NT2/D1 (cell line): ENCODE results near the gene TNFRSF1B.

Experiments
- SUZ12 ChIP-seq: IDR thresholded peaks from 2 replicates; pipeline ENCODE4 v1.6.1; 2011; ENCODE audit not compliant: insufficient read length, insufficient read depth; ENCODE audit errors: extremely low read depth
- YY1 ChIP-seq: IDR thresholded peaks from 2 replicates; pipeline ENCODE4 v1.6.1; 2011; ENCODE audit not compliant: insufficient read length, insufficient read depth
- ZNF274 ChIP-seq: IDR thresholded peaks from 2 replicates; pipeline ENCODE4 v1.6.1; 2011; ENCODE audit warnings: mild to moderate bottlenecking, low read depth, low read length

- no peak for TF ChIP-seq SUZ12
- no peak for TF ChIP-seq ZNF274
- no peak for TF ChIP-seq YY1
Observed at GRCh38 chr1:12141163-12141850, 25.5 kb upstream of the TNFRSF1B start.
